HepG2 (cell line): ENCODE data around the gene GAPT. TPM values are rescaled to one million over a fixed set of nuclear protein-coding genes. Genes with fewer than 3 reads are reported as not detected.

Source experiments
- ATAC-seq: fragments of 200-7000 bp; cut with Tn5 transposase; 3 replicates; pipeline ENCODE4 v1.9.1; 2020; ENCODE audit warnings: mild to moderate bottlenecking, moderate library complexity
- BruUV-seq: library from RNA; stranded (reverse); fragments of 400-500 nt; replicated peaks from 2 replicates; lab custom pipeline; 2021; lab: Mats Ljungman, UMichigan
- CTCF ChIA-PET: fragments of 300-600 bp; formaldehyde crosslinking; extraction: SDS; loops from one replicate; lab custom pipeline; 2021; ENCODE audit warnings: low total read pairs, inconsistent platforms, low intra/inter-chr PET ratio; lab: Yijun Ruan, JAX
- POLR2A ChIA-PET: fragments of 350-600 bp; sonication (Branson Sonifier 250); formaldehyde crosslinking; loops from one replicate; lab custom pipeline; 2020; ENCODE audit warnings: antibody characterized with exemption, inconsistent platforms; lab: Yijun Ruan, JAX
- DNase-seq: peaks from one replicate; pipeline ENCODE4 v3.0.0-alpha.2; 2015; ENCODE audit warnings: low spot score
- FAIRE-seq: peaks from 3 replicates; lab custom pipeline; 2011; peaks lifted over from hg19 to GRCh38; lab: Jason Lieb, UNC
- H2AFZ ChIP-seq: one replicate; pipeline ENCODE4 v1.6.1; 2011; ENCODE audit warnings: low read length, inconsistent platforms
- H3K27ac ChIP-seq: fragments of 300-600 bp; 3 replicates; pipeline ENCODE4 v1.8.0; 2011; ENCODE audit warnings: mixed run types, mild to moderate bottlenecking, mixed read lengths, low read length, inconsistent platforms; ENCODE audit not compliant: insufficient read depth; ENCODE audit errors: extremely low read length
- H3K27me3 ChIP-seq, 2 experiments: fragments of 200-600 bp in 1 of 2; 2 replicates in 1 of 2; 3 replicates in 1 of 2; pipeline versions ENCODE4 v1.6.0 to v1.8.0; 2011; ENCODE audit warnings: low read length in 2 of 2, mild to moderate bottlenecking in 2 of 2, moderate library complexity in 2 of 2, inconsistent platforms in 1 of 2; ENCODE audit not compliant: insufficient read depth in 2 of 2, control insufficient read depth in 1 of 2
- H3K36me3 ChIP-seq, 2 experiments: fragments of 200-600 bp in 1 of 2; replicated peaks in 1 of 2; 2 replicates in 1 of 2; 3 replicates in 1 of 2; pipeline versions ENCODE4 v1.5.1 to v1.8.0; 2011; ENCODE audit warnings: low read length in 2 of 2, inconsistent platforms in 1 of 2; ENCODE audit not compliant: insufficient read depth in 2 of 2, control insufficient read depth in 1 of 2
- H3K4me1 ChIP-seq: 2 replicates; pipeline ENCODE4 v1.5.1; 2012; ENCODE audit warnings: low read length, inconsistent platforms; ENCODE audit not compliant: insufficient read depth
- H3K4me2 ChIP-seq: 2 replicates; pipeline ENCODE4 v1.6.0; 2011; ENCODE audit warnings: low read depth, low read length, inconsistent platforms
- H3K4me3 ChIP-seq, 3 experiments: fragments of 200-600 bp in 1 of 3; sonication (generic), shearing (Covaris generic) in 1 of 3; replicated peaks in 1 of 3; 2 replicates each; pipeline ENCODE4 v1.5.1; 2011 to 2016; ENCODE audit warnings: low read length in 3 of 3, inconsistent platforms in 2 of 3, low read depth in 2 of 3, mild to moderate bottlenecking in 2 of 3, control low read depth in 1 of 3, mixed read lengths in 1 of 3; ENCODE audit not compliant: insufficient read depth in 1 of 3
- H3K79me2 ChIP-seq: one replicate; pipeline ENCODE4 v1.6.1; 2011; ENCODE audit warnings: low read length, inconsistent platforms; ENCODE audit not compliant: insufficient read depth
- H3K9ac ChIP-seq: 2 replicates; pipeline ENCODE4 v1.6.0; 2011; ENCODE audit warnings: mild to moderate bottlenecking, low read depth, low read length, inconsistent platforms; ENCODE audit not compliant: insufficient read depth
- H3K9me3 ChIP-seq: 2 replicates; pipeline ENCODE4 v1.5.1; 2012; ENCODE audit warnings: mild to moderate bottlenecking, low read length
- H4K20me1 ChIP-seq: 2 replicates; pipeline ENCODE4 v1.6.0; 2011; ENCODE audit warnings: inconsistent platforms, mild to moderate bottlenecking, low read length, moderate library complexity; ENCODE audit not compliant: insufficient read depth
- ARID3A ChIP-seq: IDR thresholded peaks from 2 replicates; pipeline ENCODE4 v1.6.1; 2012; ENCODE audit warnings: low read depth, low read length, improper control_type of control experiment
- KLF9 ChIP-seq: IDR thresholded peaks from 2 replicates; pipeline ENCODE4 v1.6.1; 2016; ENCODE audit warnings: low read depth
- NFIB ChIP-seq: sonication (generic); formaldehyde crosslinking; IDR thresholded peaks from 2 replicates; pipeline ENCODE4 v1.9.0; 2021; ENCODE audit warnings: missing genetic modification reagents, mild to moderate bottlenecking, borderline replicate concordance
- TCF7L2 ChIP-seq: IDR thresholded peaks from 2 replicates; pipeline ENCODE4 v1.6.1; 2011; ENCODE audit warnings: mild to moderate bottlenecking, low read depth, low read length, moderate library complexity
- ZBTB4 ChIP-seq: sonication (generic); formaldehyde crosslinking; IDR thresholded peaks from 2 replicates; pipeline ENCODE4 v1.4.0; 2020; ENCODE audit warnings: missing genetic modification reagents, mild to moderate bottlenecking, borderline replicate concordance
- ZNF512 ChIP-seq: sonication (generic); formaldehyde crosslinking; IDR thresholded peaks from 2 replicates; pipeline ENCODE4 v1.4.0; 2020; ENCODE audit warnings: mild to moderate bottlenecking, missing genetic modification reagents
- ZNF562 ChIP-seq: sonication (generic); formaldehyde crosslinking; IDR thresholded peaks from 2 replicates; pipeline ENCODE4 v1.8.0; 2022; ENCODE audit warnings: missing genetic modification reagents, borderline replicate concordance
- ZNF770 ChIP-seq: sonication (generic); formaldehyde crosslinking; IDR thresholded peaks from 2 replicates; pipeline ENCODE4 v1.5.0; 2020; ENCODE audit warnings: mild to moderate bottlenecking, missing genetic modification reagents
- WGBS: methylation state at CpG from one replicate; pipeline ENCODE4 v1.1.6; 2017; ENCODE audit warnings: low lambda C conversion rate; 5-methylcytosine and 5-hydroxymethylcytosine counted together
- in situ Hi-C: cut with HindIII; loops from 2 replicates; pipeline ENCODE4 v1.10.0; 2017; ENCODE audit warnings: low pct_unique_long_range_greater_than_20kb; ENCODE audit not compliant: extremely low pct_ligation_motif_present
- intact Hi-C: fragments of 100-400 bp; cut with micrococcal nuclease; formaldehyde crosslinking; loops from one replicate; pipeline ENCODE4 v1.10.0; 2022; ENCODE audit not compliant: unreplicated experiment
- polyA plus RNA-seq, 8 experiments: library from polyadenylated mRNA; depleted of rRNA in 3 of 8; stranded (reverse) in 7 of 8; unstranded in 1 of 8; fragments of >200 nt; fragmentation: Illumina TruSeq in 4 of 8; extraction: Trizol in 4 of 8; gene quantifications; 2 replicates each; pipeline versions ENCODE4 v1.2.1 to v1.2.3, GENCODE V29; 2011 to 2016; ENCODE audit warnings: low read depth in 4 of 8, missing spikeins in 1 of 8, mixed read lengths in 1 of 8; ENCODE audit not compliant: insufficient read depth in 1 of 8
- total RNA-seq, 5 experiments: library from RNA; depleted of rRNA; stranded (reverse); fragments of >200 nt; fragmentation: Illumina TruSeq; extraction: Trizol; gene quantifications; 2 replicates each; pipeline ENCODE4 v1.2.3, GENCODE V29; 2016; ENCODE audit warnings: low read depth in 1 of 5

The GAPT gene
- total and polyA plus RNA-seq, 2 of the 13 experiments (the other 11 are each of a cell fraction or from before 2014, with no cell fraction given): not detected

- in situ Hi-C loops: no loop called here
- 50% methylated on average over 2 of the region's 2 CpGs for WGBS
- Histone ChIP-seq H3K9me3 (no peaks in the 10 kb centered on the region), H3K9ac (no peak overlapping the region), H3K4me2 (no peak overlapping the region), H4K20me1 (no peaks in the 10 kb centered on the region), H3K27me3 (no peaks in the 10 kb centered on the region), H3K27ac (no peak overlapping the region), H3K79me2 (no peaks in the 10 kb centered on the region), H3K4me1 (no peaks in the 10 kb centered on the region), H3K4me3 (no peak overlapping the region), H2AFZ (no peak overlapping the region), H3K36me3 (no peaks in the 10 kb centered on the region)
- ChIA-PET POLR2A (no interaction called here), CTCF (no interaction called here)
- TF ChIP-seq NFIB (no peak), ZNF770 (CRISPR knock-in tag) (peak; percentile 61), ZNF512 (CRISPR knock-in tag) (no peak), ZNF562 (CRISPR knock-in tag) (no peak)
- intact Hi-C loops: no loop called here
- ATAC-seq: no peak
- no peak for FAIRE-seq
- BruUV-seq: no TSS peak
- no peak for DNase-seq
These were observed 52.5 kb downstream of the GAPT start for GRCh38 chr5:58543723-58544122.

- CTCF ChIA-PET: no interaction called here
- in situ Hi-C loops: no loop called here
- WGBS: 0% methylated on average over 1 of the region's 1 CpG
- FAIRE-seq: no peak
- POLR2A ChIA-PET: no interaction called here
- no peaks in the 10 kb centered on the region for H4K20me1 ChIP-seq
- BruUV-seq: no TSS peak
- H3K9me3 ChIP-seq: no peaks in the 10 kb centered on the region
- no peak overlapping the region for H3K9ac ChIP-seq
- no peak overlapping the region for H3K4me3 ChIP-seq
- H3K27me3 ChIP-seq: no peaks in the 10 kb centered on the region
- no peak for ATAC-seq
- no peak overlapping the region for H3K4me2 ChIP-seq
- H3K4me1 ChIP-seq: no peaks in the 10 kb centered on the region
- H2AFZ ChIP-seq: no peak overlapping the region
- no peak overlapping the region for H3K27ac ChIP-seq
- DNase-seq: no peak
- intact Hi-C loops: no loop called here
- H3K36me3 ChIP-seq: no peaks in the 10 kb centered on the region
- no peaks in the 10 kb centered on the region for H3K79me2 ChIP-seq
- TF ChIP-seq TCF7L2 (no peak), ZBTB4 (no peak), KLF9 (CRISPR knock-in tag) (no peak), ARID3A (no peak)
These were observed 53.0 kb downstream of the GAPT start for GRCh38 chr5:58544195-58544594.
